WTC11 (cell line): ENCODE results near the gene ZIC5.
A peak's percentile ranks its signal among the peaks of the same experiment; 100 is the strongest.

Source experiments
- CREB1 ChIP-seq: sonication (generic); formaldehyde crosslinking; IDR thresholded peaks from 2 replicates; pipeline ENCODE4 v1.8.0; 2023; ENCODE audit warnings: mild to moderate bottlenecking, missing genetic modification reagents
- ESRRA ChIP-seq: sonication (generic); formaldehyde crosslinking; IDR thresholded peaks from 2 replicates; pipeline ENCODE4 v1.8.1; 2022; ENCODE audit warnings: mild to moderate bottlenecking, missing genetic modification reagents, borderline replicate concordance
- FOXK1 ChIP-seq: sonication (generic); formaldehyde crosslinking; IDR thresholded peaks from 2 replicates; pipeline ENCODE4 v1.8.0; 2022; ENCODE audit warnings: mild to moderate bottlenecking, moderate library complexity, missing genetic modification reagents
- SP1 ChIP-seq: sonication (generic); formaldehyde crosslinking; conservative IDR thresholded peaks from 2 replicates; pipeline ENCODE4 v1.8.1; 2022; ENCODE audit warnings: missing genetic modification reagents
- TEAD1 ChIP-seq: sonication (generic); formaldehyde crosslinking; IDR thresholded peaks from 2 replicates; pipeline ENCODE4 v1.8.0; 2022; ENCODE audit warnings: mild to moderate bottlenecking, missing genetic modification reagents
- ZNF263 ChIP-seq: sonication (generic); formaldehyde crosslinking; IDR thresholded peaks from 2 replicates; pipeline ENCODE4 v1.8.1; 2022; ENCODE audit warnings: low read depth, mild to moderate bottlenecking, moderate library complexity, missing genetic modification reagents
- TF ChIP-seq, protein P1 (sequence below): fragments of 200-600 bp; IDR thresholded peaks from 2 replicates; pipeline ENCODE4 v1.8.0; 2022; ENCODE audit warnings: antibody characterized with exemption
- TF ChIP-seq, protein P2 (sequence below): sonication (generic); formaldehyde crosslinking; IDR thresholded peaks from 2 replicates; pipeline ENCODE4 v1.8.0; 2023; ENCODE audit warnings: missing genetic modification reagents
- TF ChIP-seq, protein P3 (sequence below): sonication (generic); formaldehyde crosslinking; conservative IDR thresholded peaks from 2 replicates; pipeline ENCODE4 v1.8.1; 2022; ENCODE audit warnings: mild to moderate bottlenecking, missing genetic modification reagents
- TF ChIP-seq, protein P4 (sequence below): sonication (generic); formaldehyde crosslinking; IDR thresholded peaks from 2 replicates; pipeline ENCODE4 v1.8.1; 2023; ENCODE audit warnings: mild to moderate bottlenecking, moderate library complexity, missing genetic modification reagents
- TF ChIP-seq, protein P5 (sequence below): fragments of 250-450 bp; sonication (Bioruptor Pico); IDR thresholded peaks from 2 replicates; pipeline ENCODE4 v1.8.0; 2021; ENCODE audit warnings: mild to moderate bottlenecking
- TF ChIP-seq, protein P6 (sequence below): sonication (generic); formaldehyde crosslinking; IDR thresholded peaks from 2 replicates; pipeline ENCODE4 v1.8.0; 2022; ENCODE audit warnings: mild to moderate bottlenecking, missing genetic modification reagents

DNA sequence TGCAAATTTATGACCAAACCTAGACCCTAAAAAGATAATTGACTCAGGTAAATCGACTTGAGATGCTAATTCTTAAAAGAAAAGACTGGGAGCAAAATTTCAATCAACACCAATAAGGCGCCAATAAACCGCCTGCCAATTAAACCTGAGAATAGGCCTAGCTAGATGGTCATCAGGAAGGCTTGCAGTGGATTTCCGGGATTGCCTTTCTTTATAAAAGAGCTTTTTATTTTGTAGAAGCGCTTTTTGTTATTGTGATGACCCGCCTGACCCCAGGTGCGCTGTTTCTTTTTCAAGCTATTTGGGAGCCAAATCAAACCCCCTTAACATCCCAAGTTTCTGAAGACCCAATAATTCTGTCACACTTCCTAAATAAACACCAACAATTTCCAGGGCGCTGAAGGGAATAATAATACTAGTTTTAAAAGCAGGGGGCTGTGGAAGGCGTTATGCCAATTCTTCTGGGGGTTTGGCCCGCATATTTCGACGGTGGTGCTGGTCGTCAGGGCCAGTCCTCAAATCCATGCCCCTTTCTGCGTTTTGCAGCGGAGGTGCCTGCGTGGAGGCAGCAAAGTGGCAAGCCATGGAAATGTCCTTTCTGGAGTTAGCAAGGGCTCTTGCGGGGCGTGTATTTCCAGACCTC, 2.9 kb upstream of the ZIC5 start:
- TF ChIP-seq, protein P1, sequence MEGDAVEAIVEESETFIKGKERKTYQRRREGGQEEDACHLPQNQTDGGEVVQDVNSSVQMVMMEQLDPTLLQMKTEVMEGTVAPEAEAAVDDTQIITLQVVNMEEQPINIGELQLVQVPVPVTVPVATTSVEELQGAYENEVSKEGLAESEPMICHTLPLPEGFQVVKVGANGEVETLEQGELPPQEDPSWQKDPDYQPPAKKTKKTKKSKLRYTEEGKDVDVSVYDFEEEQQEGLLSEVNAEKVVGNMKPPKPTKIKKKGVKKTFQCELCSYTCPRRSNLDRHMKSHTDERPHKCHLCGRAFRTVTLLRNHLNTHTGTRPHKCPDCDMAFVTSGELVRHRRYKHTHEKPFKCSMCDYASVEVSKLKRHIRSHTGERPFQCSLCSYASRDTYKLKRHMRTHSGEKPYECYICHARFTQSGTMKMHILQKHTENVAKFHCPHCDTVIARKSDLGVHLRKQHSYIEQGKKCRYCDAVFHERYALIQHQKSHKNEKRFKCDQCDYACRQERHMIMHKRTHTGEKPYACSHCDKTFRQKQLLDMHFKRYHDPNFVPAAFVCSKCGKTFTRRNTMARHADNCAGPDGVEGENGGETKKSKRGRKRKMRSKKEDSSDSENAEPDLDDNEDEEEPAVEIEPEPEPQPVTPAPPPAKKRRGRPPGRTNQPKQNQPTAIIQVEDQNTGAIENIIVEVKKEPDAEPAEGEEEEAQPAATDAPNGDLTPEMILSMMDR = no peak
- TF ChIP-seq, protein P2, sequence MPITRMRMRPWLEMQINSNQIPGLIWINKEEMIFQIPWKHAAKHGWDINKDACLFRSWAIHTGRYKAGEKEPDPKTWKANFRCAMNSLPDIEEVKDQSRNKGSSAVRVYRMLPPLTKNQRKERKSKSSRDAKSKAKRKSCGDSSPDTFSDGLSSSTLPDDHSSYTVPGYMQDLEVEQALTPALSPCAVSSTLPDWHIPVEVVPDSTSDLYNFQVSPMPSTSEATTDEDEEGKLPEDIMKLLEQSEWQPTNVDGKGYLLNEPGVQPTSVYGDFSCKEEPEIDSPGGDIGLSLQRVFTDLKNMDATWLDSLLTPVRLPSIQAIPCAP (CRISPR knock-in tag) = no peak
- TF ChIP-seq, protein P3, sequence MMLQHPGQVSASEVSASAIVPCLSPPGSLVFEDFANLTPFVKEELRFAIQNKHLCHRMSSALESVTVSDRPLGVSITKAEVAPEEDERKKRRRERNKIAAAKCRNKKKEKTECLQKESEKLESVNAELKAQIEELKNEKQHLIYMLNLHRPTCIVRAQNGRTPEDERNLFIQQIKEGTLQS (CRISPR knock-in tag) = no peak
- TF ChIP-seq ZNF263 (CRISPR knock-in tag) (no peak), SP1 (peak; percentile 32; the same call in 1 of the 2 replicates), FOXK1 (no peak), TEAD1 (CRISPR knock-in tag) (no peak), CREB1 (CRISPR knock-in tag) (no peak), ESRRA (no peak)
- TF ChIP-seq, protein P4, sequence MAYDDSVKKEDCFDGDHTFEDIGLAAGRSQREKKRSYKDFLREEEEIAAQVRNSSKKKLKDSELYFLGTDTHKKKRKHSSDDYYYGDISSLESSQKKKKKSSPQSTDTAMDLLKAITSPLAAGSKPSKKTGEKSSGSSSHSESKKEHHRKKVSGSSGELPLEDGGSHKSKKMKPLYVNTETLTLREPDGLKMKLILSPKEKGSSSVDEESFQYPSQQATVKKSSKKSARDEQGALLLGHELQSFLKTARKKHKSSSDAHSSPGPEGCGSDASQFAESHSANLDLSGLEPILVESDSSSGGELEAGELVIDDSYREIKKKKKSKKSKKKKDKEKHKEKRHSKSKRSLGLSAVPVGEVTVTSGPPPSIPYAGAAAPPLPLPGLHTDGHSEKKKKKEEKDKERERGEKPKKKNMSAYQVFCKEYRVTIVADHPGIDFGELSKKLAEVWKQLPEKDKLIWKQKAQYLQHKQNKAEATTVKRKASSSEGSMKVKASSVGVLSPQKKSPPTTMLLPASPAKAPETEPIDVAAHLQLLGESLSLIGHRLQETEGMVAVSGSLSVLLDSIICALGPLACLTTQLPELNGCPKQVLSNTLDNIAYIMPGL (CRISPR knock-in tag) = no peak
- TF ChIP-seq, protein P5, sequence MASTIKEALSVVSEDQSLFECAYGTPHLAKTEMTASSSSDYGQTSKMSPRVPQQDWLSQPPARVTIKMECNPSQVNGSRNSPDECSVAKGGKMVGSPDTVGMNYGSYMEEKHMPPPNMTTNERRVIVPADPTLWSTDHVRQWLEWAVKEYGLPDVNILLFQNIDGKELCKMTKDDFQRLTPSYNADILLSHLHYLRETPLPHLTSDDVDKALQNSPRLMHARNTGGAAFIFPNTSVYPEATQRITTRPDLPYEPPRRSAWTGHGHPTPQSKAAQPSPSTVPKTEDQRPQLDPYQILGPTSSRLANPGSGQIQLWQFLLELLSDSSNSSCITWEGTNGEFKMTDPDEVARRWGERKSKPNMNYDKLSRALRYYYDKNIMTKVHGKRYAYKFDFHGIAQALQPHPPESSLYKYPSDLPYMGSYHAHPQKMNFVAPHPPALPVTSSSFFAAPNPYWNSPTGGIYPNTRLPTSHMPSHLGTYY (CRISPR knock-in tag) = no peak
- TF ChIP-seq, protein P6, sequence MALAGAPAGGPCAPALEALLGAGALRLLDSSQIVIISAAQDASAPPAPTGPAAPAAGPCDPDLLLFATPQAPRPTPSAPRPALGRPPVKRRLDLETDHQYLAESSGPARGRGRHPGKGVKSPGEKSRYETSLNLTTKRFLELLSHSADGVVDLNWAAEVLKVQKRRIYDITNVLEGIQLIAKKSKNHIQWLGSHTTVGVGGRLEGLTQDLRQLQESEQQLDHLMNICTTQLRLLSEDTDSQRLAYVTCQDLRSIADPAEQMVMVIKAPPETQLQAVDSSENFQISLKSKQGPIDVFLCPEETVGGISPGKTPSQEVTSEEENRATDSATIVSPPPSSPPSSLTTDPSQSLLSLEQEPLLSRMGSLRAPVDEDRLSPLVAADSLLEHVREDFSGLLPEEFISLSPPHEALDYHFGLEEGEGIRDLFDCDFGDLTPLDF = no peak
